ENCODE measurements around the gene RNASE1. TPM values are rescaled to one million over a fixed set of nuclear protein-coding genes. Genes with fewer than 3 reads are reported as not detected.

The RNASE1 gene
- total RNA-seq, 1 donor from 2014 or later, result not detected

- Mint-ChIP-seq H3K27me3 (ENCODE audit: unreplicated experiment) (no peaks in the 10 kb centered on the region), H3K4me3 (ENCODE audit: unreplicated experiment) (no peak overlapping the region), H3K36me3 (ENCODE audit: unreplicated experiment) (no peaks in the 10 kb centered on the region), H3K4me1 (ENCODE audit: unreplicated experiment) (no peaks in the 10 kb centered on the region), H3K9me3 (ENCODE audit: unreplicated experiment) (no peaks in the 10 kb centered on the region), H3K27ac (ENCODE audit: unreplicated experiment) (no peak overlapping the region)
- TF ChIP-seq, protein P1, sequence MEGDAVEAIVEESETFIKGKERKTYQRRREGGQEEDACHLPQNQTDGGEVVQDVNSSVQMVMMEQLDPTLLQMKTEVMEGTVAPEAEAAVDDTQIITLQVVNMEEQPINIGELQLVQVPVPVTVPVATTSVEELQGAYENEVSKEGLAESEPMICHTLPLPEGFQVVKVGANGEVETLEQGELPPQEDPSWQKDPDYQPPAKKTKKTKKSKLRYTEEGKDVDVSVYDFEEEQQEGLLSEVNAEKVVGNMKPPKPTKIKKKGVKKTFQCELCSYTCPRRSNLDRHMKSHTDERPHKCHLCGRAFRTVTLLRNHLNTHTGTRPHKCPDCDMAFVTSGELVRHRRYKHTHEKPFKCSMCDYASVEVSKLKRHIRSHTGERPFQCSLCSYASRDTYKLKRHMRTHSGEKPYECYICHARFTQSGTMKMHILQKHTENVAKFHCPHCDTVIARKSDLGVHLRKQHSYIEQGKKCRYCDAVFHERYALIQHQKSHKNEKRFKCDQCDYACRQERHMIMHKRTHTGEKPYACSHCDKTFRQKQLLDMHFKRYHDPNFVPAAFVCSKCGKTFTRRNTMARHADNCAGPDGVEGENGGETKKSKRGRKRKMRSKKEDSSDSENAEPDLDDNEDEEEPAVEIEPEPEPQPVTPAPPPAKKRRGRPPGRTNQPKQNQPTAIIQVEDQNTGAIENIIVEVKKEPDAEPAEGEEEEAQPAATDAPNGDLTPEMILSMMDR (IDR thresholded peaks at IDR 0.05), result no peak
- DNase-seq (ENCODE audit: extremely low spot score, unreplicated experiment), result no peak
These were observed 20.8 kb downstream of the RNASE1 start for GRCh38 chr14:20781803-20782202.

- peaks cover 2% of the 10 kb centered on the region for H3K27me3 Mint-ChIP-seq (ENCODE audit: unreplicated experiment)
- H3K27ac Mint-ChIP-seq (ENCODE audit: unreplicated experiment), result no peak overlapping the region
- no peaks in the 10 kb centered on the region for H3K9me3 Mint-ChIP-seq (ENCODE audit: unreplicated experiment)
- H3K36me3 Mint-ChIP-seq (ENCODE audit: unreplicated experiment), result no peaks in the 10 kb centered on the region
- TF ChIP-seq, protein P1 (IDR thresholded peaks at IDR 0.05), result no peak
- H3K4me3 Mint-ChIP-seq (ENCODE audit: unreplicated experiment), result no peak overlapping the region
- no peak for DNase-seq (ENCODE audit: extremely low spot score, unreplicated experiment)
- H3K4me1 Mint-ChIP-seq (ENCODE audit: unreplicated experiment), result no peaks in the 10 kb centered on the region
These were observed 26.7 kb downstream of the RNASE1 start for GRCh38 chr14:20775901-20776300.

- H3K4me1 Mint-ChIP-seq (ENCODE audit: unreplicated experiment), result no peaks in the 10 kb centered on the region
- no peak for DNase-seq (ENCODE audit: extremely low spot score, unreplicated experiment)
- no peak overlapping the region for H3K4me3 Mint-ChIP-seq (ENCODE audit: unreplicated experiment)
- H3K9me3 Mint-ChIP-seq (ENCODE audit: unreplicated experiment), result no peaks in the 10 kb centered on the region
- no peak overlapping the region for H3K27ac Mint-ChIP-seq (ENCODE audit: unreplicated experiment)
- TF ChIP-seq, protein P1 (IDR thresholded peaks at IDR 0.05), result no peak
- no peaks in the 10 kb centered on the region for H3K36me3 Mint-ChIP-seq (ENCODE audit: unreplicated experiment)
- peaks cover 2% of the 10 kb centered on the region for H3K27me3 Mint-ChIP-seq (ENCODE audit: unreplicated experiment)
These were observed 27.6 kb downstream of the RNASE1 start for GRCh38 chr14:20775043-20775442.

GRCh38 chr14:20774258-20774824 lies 28.3 kb downstream of the RNASE1 start:
- Mint-ChIP-seq H3K27ac (ENCODE audit: unreplicated experiment) (no peak overlapping the region), H3K27me3 (ENCODE audit: unreplicated experiment) (peaks cover 2% of the 10 kb centered on the region), H3K9me3 (ENCODE audit: unreplicated experiment) (no peaks in the 10 kb centered on the region), H3K4me3 (ENCODE audit: unreplicated experiment) (no peak overlapping the region), H3K36me3 (ENCODE audit: unreplicated experiment) (no peaks in the 10 kb centered on the region), H3K4me1 (ENCODE audit: unreplicated experiment) (no peaks in the 10 kb centered on the region)
- no peak for DNase-seq (ENCODE audit: extremely low spot score, unreplicated experiment)
- TF ChIP-seq, protein P1 (IDR thresholded peaks at IDR 0.05), result no peak

GRCh38 chr14:20772650-20773049 lies 30.0 kb downstream of the RNASE1 start:
- peaks cover 2% of the 10 kb centered on the region for H3K27me3 Mint-ChIP-seq (ENCODE audit: unreplicated experiment)
- H3K9me3 Mint-ChIP-seq (ENCODE audit: unreplicated experiment), result no peaks in the 10 kb centered on the region
- H3K4me3 Mint-ChIP-seq (ENCODE audit: unreplicated experiment), result no peak overlapping the region
- TF ChIP-seq, protein P1 (IDR thresholded peaks at IDR 0.05), result no peak
- no peaks in the 10 kb centered on the region for H3K4me1 Mint-ChIP-seq (ENCODE audit: unreplicated experiment)
- H3K27ac Mint-ChIP-seq (ENCODE audit: unreplicated experiment), result no peak overlapping the region
- DNase-seq (ENCODE audit: extremely low spot score, unreplicated experiment), result no peak
- no peaks in the 10 kb centered on the region for H3K36me3 Mint-ChIP-seq (ENCODE audit: unreplicated experiment)

Data from osteocyte (in vitro differentiated cells).